NT2/D1 (cell line): ENCODE measurements around the gene CRK.

ENCODE experiments used
- SUZ12 ChIP-seq: IDR thresholded peaks from 2 replicates; pipeline ENCODE4 v1.6.1; 2011; ENCODE audit not compliant: insufficient read length, insufficient read depth; ENCODE audit errors: extremely low read depth
- YY1 ChIP-seq: IDR thresholded peaks from 2 replicates; pipeline ENCODE4 v1.6.1; 2011; ENCODE audit not compliant: insufficient read length, insufficient read depth
- ZNF274 ChIP-seq: IDR thresholded peaks from 2 replicates; pipeline ENCODE4 v1.6.1; 2011; ENCODE audit warnings: mild to moderate bottlenecking, low read depth, low read length

DNA sequence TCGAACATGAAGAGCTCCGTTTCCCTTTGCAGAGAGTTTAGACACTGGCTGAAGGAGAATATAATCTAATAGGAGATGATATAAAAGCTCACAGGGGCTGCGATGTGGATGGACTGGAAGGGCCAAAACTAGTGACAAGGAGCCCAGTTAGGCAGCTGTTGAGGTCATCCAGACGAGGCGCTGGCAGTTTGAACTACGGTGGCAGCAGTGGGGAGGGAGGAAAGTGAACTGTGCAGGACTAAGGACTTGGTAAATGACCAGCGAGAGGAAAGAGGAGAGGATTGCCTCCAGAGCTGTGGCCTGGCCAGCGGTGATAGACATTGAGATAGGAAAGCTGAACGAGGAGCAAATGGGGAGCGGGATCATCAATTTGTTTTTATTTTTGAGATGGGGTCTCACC, 41.4 kb downstream of the CRK start:
- TF ChIP-seq YY1 (no peak), ZNF274 (no peak), SUZ12 (no peak)
